ENCODE measurements around the gene RBMXL3.

RBMXL3 gene

GRCh38 chrX:115233497-115234455 lies 44.6 kb downstream of the RBMXL3 start, which contains the start of gene LRCH2:
Gene LRCH2 (minus strand): TSS chrX:115234096. CDS start chrX:115234041, 55 bp downstream.
- DNase-seq: no peak

- DNase-seq: no peak
These were observed 45.3 kb downstream of the RBMXL3 start for GRCh38 chrX:115234461-115234860.

DNA sequence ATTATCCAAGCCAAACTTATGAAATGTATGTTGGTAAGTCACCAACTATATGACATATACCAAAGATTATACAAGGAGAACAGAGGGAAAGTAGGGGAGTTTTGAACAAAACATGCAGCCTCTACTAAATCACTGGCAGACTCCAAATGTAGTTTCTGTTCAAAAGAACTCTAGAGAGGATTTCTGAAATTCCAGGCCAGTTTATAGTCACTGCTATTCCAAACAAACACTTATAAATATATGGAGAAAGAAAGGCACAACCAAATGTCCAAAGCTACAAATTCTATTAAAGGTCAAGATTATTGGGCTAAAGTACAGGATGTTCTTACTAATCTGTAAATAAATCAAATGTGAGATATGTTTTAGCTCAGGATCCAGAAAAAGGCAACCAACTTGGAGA lies 47.4 kb downstream of the RBMXL3 start:
- DNase-seq: no peak

GRCh38 chrX:115237056-115237455 lies 47.8 kb downstream of the RBMXL3 start:
- DNase-seq: no peak

All from inflammatory macrophage (primary cell).